ENCODE results near the gene TCOF1.

TCOF1 gene

DNA sequence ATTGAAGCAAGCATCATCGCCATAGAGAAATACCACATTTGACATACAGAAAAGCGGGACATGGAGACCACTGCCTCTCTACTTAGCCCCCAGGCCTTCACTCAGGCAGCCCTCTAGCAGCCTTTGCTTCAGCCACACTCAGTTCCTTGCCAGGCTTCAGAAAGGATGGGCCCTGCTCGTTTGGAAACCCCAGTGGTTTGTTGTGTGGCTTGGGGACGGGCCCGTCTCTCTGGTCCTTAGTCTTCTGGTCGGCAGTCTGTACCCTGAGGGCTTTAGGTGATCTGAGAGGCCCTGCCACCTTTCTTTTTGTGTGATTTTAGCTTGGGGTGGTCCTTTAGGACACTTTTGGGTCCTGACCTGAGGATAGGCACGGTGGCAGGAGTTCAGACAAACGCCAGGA lies 33.7 kb upstream of the TCOF1 start:
- no peak overlapping the region for H3K4me3 ChIP-seq (ENCODE audit: low read depth, low read length)
- no peak for DNase-seq (ENCODE audit: low read depth)
- TF ChIP-seq, protein P1, sequence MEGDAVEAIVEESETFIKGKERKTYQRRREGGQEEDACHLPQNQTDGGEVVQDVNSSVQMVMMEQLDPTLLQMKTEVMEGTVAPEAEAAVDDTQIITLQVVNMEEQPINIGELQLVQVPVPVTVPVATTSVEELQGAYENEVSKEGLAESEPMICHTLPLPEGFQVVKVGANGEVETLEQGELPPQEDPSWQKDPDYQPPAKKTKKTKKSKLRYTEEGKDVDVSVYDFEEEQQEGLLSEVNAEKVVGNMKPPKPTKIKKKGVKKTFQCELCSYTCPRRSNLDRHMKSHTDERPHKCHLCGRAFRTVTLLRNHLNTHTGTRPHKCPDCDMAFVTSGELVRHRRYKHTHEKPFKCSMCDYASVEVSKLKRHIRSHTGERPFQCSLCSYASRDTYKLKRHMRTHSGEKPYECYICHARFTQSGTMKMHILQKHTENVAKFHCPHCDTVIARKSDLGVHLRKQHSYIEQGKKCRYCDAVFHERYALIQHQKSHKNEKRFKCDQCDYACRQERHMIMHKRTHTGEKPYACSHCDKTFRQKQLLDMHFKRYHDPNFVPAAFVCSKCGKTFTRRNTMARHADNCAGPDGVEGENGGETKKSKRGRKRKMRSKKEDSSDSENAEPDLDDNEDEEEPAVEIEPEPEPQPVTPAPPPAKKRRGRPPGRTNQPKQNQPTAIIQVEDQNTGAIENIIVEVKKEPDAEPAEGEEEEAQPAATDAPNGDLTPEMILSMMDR (IDR thresholded peaks at IDR 0.05; ENCODE audit: low read depth, low read length, missing control alignments), result no peak

DNA sequence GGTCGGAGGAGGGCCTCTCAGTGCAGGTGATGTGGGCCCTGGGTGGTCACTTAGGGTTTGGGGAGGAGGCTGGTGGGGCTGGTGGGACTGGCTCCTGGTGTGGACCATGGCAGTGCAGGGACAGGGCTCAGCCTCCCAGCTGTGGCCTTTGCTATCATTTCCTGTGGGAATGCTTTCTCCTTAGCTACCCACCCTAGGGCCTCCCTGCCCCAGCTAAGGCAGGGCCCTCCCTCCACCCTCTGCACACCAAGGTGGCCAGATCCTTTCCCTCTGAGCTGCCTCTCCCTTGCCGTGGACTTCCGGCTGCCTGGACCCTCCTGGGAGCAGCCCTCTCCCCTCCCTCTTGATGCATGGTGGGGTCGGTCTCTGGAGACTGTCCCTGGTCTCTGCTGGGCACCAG lies 32.1 kb upstream of the TCOF1 start:
- no peak for DNase-seq (ENCODE audit: low read depth)
- H3K4me3 ChIP-seq (ENCODE audit: low read depth, low read length), result no peak overlapping the region
- TF ChIP-seq, protein P1 (IDR thresholded peaks at IDR 0.05; ENCODE audit: low read depth, low read length, missing control alignments), result no peak

DNA sequence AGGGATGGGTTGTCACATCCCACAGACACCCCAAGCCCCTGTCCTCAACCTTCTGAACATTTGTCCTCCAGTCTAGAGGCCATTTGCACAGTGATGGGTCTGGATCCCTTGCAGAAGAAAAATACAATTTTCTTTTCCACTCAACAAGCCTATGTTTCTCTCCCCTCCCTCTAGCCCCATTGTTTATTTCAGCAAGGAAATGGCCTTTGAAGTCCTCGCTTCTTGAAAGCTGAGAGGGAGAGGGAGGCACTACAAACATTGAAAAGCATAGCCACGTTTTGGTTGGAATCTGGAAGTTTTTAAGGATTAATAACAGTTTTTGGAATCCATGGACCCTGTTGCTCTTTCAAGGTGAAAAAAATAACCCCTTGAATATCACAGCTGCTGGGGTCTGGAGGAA lies 30.8 kb upstream of the TCOF1 start:
- H3K4me3 ChIP-seq (ENCODE audit: low read depth, low read length), result no peak overlapping the region
- TF ChIP-seq, protein P1 (IDR thresholded peaks at IDR 0.05; ENCODE audit: low read depth, low read length, missing control alignments), result no peak

DNA sequence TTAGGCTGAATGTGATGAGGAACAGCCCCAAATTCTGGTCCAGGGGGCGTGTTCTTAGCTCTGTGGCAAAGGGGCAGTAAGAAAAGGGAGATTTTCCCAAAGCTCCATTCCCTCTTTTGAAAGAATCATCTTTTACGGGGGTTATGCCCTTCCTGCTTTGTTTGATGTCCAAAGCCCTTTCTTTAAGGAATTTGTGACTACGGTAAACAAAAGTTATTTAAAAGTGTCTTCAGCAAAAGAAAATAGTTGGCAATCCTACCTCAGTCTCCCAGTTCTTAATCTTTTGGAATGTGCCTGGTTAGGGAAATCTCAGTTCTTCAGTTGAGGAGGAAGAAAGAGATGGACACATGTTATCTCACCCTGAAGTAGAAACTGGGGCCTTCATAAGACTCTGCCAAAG lies 30.4 kb upstream of the TCOF1 start:
- TF ChIP-seq, protein P1 (IDR thresholded peaks at IDR 0.05; ENCODE audit: low read depth, low read length, missing control alignments), result no peak
- DNase-seq (ENCODE audit: low read depth), result no peak

More for the DNA sequence above, 30.8 kb upstream of the TCOF1 start:
- no peak for DNase-seq (ENCODE audit: low read depth)

DNA sequence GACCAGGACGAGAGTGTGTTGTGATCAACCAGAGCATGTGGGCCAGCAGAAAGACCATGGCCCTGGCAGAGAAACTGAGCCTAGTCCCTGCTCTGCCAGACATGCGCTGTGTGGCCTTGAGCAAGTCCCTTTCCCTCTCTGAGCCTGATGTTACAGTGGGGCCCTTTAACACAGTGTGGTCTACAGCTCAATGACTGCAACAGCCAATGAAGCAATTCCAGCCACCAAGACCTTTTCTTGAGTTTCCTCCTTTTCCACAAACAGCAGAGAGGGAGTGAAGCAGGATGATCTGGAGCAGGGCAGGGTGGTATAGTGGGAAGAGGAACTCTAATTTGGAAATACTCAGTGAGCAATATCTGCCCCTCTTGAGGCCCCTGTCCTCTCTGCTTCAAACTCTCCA lies 29.0 kb upstream of the TCOF1 start:
- H3K4me3 ChIP-seq (ENCODE audit: low read depth, low read length), result no peak overlapping the region
- no peak for DNase-seq (ENCODE audit: low read depth)
- TF ChIP-seq, protein P1 (IDR thresholded peaks at IDR 0.05; ENCODE audit: low read depth, low read length, missing control alignments), result no peak

More for the DNA sequence above, 30.4 kb upstream of the TCOF1 start:
- H3K4me3 ChIP-seq (ENCODE audit: low read depth, low read length), result no peak overlapping the region

DNA sequence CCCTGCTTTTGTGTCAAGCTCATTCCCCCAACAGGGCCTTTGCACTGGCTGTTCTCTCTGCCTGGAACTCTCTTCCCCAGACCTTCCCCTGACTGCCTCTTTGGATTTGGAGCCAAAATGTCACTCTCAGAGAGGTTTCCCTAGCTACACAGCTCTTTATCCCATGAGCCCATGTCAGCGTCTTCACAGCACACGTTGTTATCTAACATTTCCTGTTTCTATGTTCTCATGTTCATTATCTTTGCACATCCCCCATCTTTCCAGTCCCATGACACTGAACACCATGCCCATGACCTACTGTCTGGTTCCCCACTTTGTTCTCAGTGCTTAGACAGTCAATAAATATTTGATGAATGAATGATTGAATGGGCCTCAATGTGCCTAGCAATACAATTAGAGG lies 28.5 kb upstream of the TCOF1 start:
- DNase-seq (ENCODE audit: low read depth), result no peak

More for the DNA sequence above, 28.5 kb upstream of the TCOF1 start:
- TF ChIP-seq, protein P1 (IDR thresholded peaks at IDR 0.05; ENCODE audit: low read depth, low read length, missing control alignments), result no peak
- no peak overlapping the region for H3K4me3 ChIP-seq (ENCODE audit: low read depth, low read length)
